K562 (cell line): ENCODE data around the gene PLA1A.

ENCODE experiments used
- EZH2 ChIP-seq: IDR thresholded peaks from 2 replicates; pipeline ENCODE4 v1.6.1; 2012; ENCODE audit warnings: low read depth, mild to moderate bottlenecking, inconsistent platforms, low read length, borderline replicate concordance
- ZZZ3 ChIP-seq: fragments of 450-650 bp; IDR thresholded peaks from 2 replicates; pipeline ENCODE4 v1.6.1; 2016; ENCODE audit warnings: antibody characterized with exemption, mild to moderate bottlenecking, moderate library complexity

- TF ChIP-seq EZH2 (no peak), ZZZ3 (no peak)
Measured at GRCh38 chr3:119559441-119559963, 38.2 kb upstream of the PLA1A start, which contains the start of gene CD80.
